ENCODE measurements around the gene C17orf100. TPM values are rescaled to one million over a fixed set of nuclear protein-coding genes. Genes with fewer than 3 reads are reported as not detected.

The C17orf100 gene
- total RNA-seq, 6 experiments from 2014 or later, result 1.0 to 1.7 (median 1.3) TPM

- H3K36me3 Mint-ChIP-seq (ENCODE audit: low read depth), result no peaks in the 10 kb centered on the region
- H3K27me3 Mint-ChIP-seq (ENCODE audit: insufficient read depth), result peaks cover 47% of the 10 kb centered on the region
- no peak for DNase-seq
- no peak for TF ChIP-seq CTCF (IDR thresholded peaks at IDR 0.05)
- H3K27ac Mint-ChIP-seq, result no peak overlapping the region
- H3K4me3 Mint-ChIP-seq, result no peak overlapping the region
- H3K4me1 Mint-ChIP-seq (ENCODE audit: low read depth), result no peaks in the 10 kb centered on the region
- H3K9me3 Mint-ChIP-seq, result no peaks in the 10 kb centered on the region
Measured at GRCh38 chr17:6696906-6697305, 45.3 kb downstream of the C17orf100 start.

GRCh38 chr17:6698004-6698403 lies 46.4 kb downstream of the C17orf100 start:
- DNase-seq, result no peak
- H3K9me3 Mint-ChIP-seq, result no peaks in the 10 kb centered on the region
- no peaks in the 10 kb centered on the region for H3K4me1 Mint-ChIP-seq (ENCODE audit: low read depth)
- no peak overlapping the region for H3K27ac Mint-ChIP-seq
- TF ChIP-seq CTCF (IDR thresholded peaks at IDR 0.05), result no peak
- peaks cover 44% of the 10 kb centered on the region for H3K27me3 Mint-ChIP-seq (ENCODE audit: insufficient read depth)
- H3K36me3 Mint-ChIP-seq (ENCODE audit: low read depth), result no peaks in the 10 kb centered on the region
- H3K4me3 Mint-ChIP-seq, result no peak overlapping the region

- DNase-seq, result no peak
- Mint-ChIP-seq H3K36me3 (ENCODE audit: low read depth) (no peaks in the 10 kb centered on the region), H3K4me1 (ENCODE audit: low read depth) (no peaks in the 10 kb centered on the region), H3K27me3 (ENCODE audit: insufficient read depth) (peaks cover 43% of the 10 kb centered on the region), H3K27ac (no peak overlapping the region), H3K9me3 (no peaks in the 10 kb centered on the region), H3K4me3 (no peak overlapping the region)
- TF ChIP-seq CTCF (IDR thresholded peaks at IDR 0.05), result no peak
Measured at GRCh38 chr17:6699997-6700947, 48.7 kb downstream of the C17orf100 start.

GRCh38 chr17:6700948-6701307 lies 49.4 kb downstream of the C17orf100 start:
- H3K4me1 Mint-ChIP-seq (ENCODE audit: low read depth), result no peaks in the 10 kb centered on the region
- no peak overlapping the region for H3K4me3 Mint-ChIP-seq
- no peaks in the 10 kb centered on the region for H3K9me3 Mint-ChIP-seq
- peaks cover 41% of the 10 kb centered on the region for H3K27me3 Mint-ChIP-seq (ENCODE audit: insufficient read depth)
- no peak overlapping the region for H3K27ac Mint-ChIP-seq
- no peak for TF ChIP-seq CTCF (IDR thresholded peaks at IDR 0.05)
- DNase-seq, result no peak
- H3K36me3 Mint-ChIP-seq (ENCODE audit: low read depth), result no peaks in the 10 kb centered on the region

GRCh38 chr17:6701719-6702118 lies 50.2 kb downstream of the C17orf100 start:
- no peak for DNase-seq
- peaks cover 40% of the 10 kb centered on the region for H3K27me3 Mint-ChIP-seq (ENCODE audit: insufficient read depth)
- no peaks in the 10 kb centered on the region for H3K9me3 Mint-ChIP-seq
- peak; percentile 49 for TF ChIP-seq CTCF (IDR thresholded peaks at IDR 0.05)
- no peaks in the 10 kb centered on the region for H3K4me1 Mint-ChIP-seq (ENCODE audit: low read depth)
- H3K4me3 Mint-ChIP-seq, result no peak overlapping the region
- H3K27ac Mint-ChIP-seq, result no peak overlapping the region
- H3K36me3 Mint-ChIP-seq (ENCODE audit: low read depth), result no peaks in the 10 kb centered on the region
